CD14-positive monocyte (primary cell): Measurements from ENCODE around the gene ZBTB7A. TPM values are rescaled to one million over a fixed set of nuclear protein-coding genes. Genes with fewer than 3 reads are reported as not detected.
A peak's percentile ranks its signal among the peaks of the same experiment; 100 is the strongest.

ENCODE experiments used
- DNase-seq, 3 donors: peaks; one replicate each; pipeline ENCODE4 v3.0.0-alpha.2; 2011 to 2022
- H2AFZ ChIP-seq: 2 replicates; pipeline ENCODE4 v1.6.0; 2012; ENCODE audit warnings: mild to moderate bottlenecking, low read depth, low read length, inconsistent platforms; ENCODE audit not compliant: insufficient read depth, poor library complexity, severe bottlenecking
- H3K27ac ChIP-seq, 2 donors: 1 replicate in 1 of 2; 2 replicates in 1 of 2; pipeline ENCODE4 v1.5.1; 2012 to 2013; ENCODE audit warnings: low read length in 2 of 2, control low read depth in 1 of 2, inconsistent platforms in 1 of 2, low read depth in 1 of 2, mild to moderate bottlenecking in 1 of 2
- H3K27me3 ChIP-seq, 2 donors: one replicate each; pipeline versions ENCODE4 v1.6.0 to v1.6.1; 2011 to 2013; ENCODE audit warnings: low read length in 2 of 2; ENCODE audit not compliant: control insufficient read depth in 2 of 2, insufficient read depth in 2 of 2
- H3K36me3 ChIP-seq, 2 donors: replicated peaks in 1 of 2; 1 replicate in 1 of 2; 2 replicates in 1 of 2; pipeline versions ENCODE4 v1.5.1 to v1.6.1; 2012 to 2013; ENCODE audit warnings: low read length in 2 of 2, control low read depth in 1 of 2, inconsistent platforms in 1 of 2, mild to moderate bottlenecking in 1 of 2; ENCODE audit not compliant: insufficient read depth in 2 of 2, control insufficient read depth in 1 of 2
- H3K4me1 ChIP-seq, 2 donors: 1 replicate in 1 of 2; 2 replicates in 1 of 2; pipeline versions ENCODE4 v1.5.1 to v1.6.1; 2012 to 2013; ENCODE audit warnings: low read length in 2 of 2, control low read depth in 1 of 2, inconsistent platforms in 1 of 2, mild to moderate bottlenecking in 1 of 2, moderate library complexity in 1 of 2; ENCODE audit not compliant: insufficient read depth in 2 of 2, control insufficient read depth in 1 of 2
- H3K4me2 ChIP-seq: replicated peaks from 2 replicates; pipeline ENCODE3; 2012; ENCODE audit warnings: low read length, moderate library complexity, mild to moderate bottlenecking; ENCODE audit not compliant: poor library complexity, severe bottlenecking; ENCODE audit errors: extremely low read depth
- H3K4me3 ChIP-seq, 3 experiments: fragments of 200-600 bp in 1 of 3; sonication (generic) in 1 of 3; replicated peaks in 1 of 3; 1 replicate in 2 of 3; 2 replicates in 1 of 3; pipeline ENCODE4 v1.5.1; 2011 to 2013; ENCODE audit warnings: low read length in 3 of 3, mild to moderate bottlenecking in 3 of 3, control low read depth in 2 of 3, low read depth in 2 of 3, inconsistent platforms in 1 of 3, moderate library complexity in 1 of 3
- H3K79me2 ChIP-seq: 2 replicates; pipeline ENCODE4 v1.6.0; 2012; ENCODE audit warnings: mild to moderate bottlenecking, control low read depth, inconsistent platforms, low read length, moderate library complexity; ENCODE audit not compliant: insufficient read depth
- H3K9ac ChIP-seq: 2 replicates; pipeline ENCODE4 v1.6.0; 2017; ENCODE audit warnings: low read length, mild to moderate bottlenecking; ENCODE audit not compliant: insufficient read depth, poor library complexity, severe bottlenecking
- H3K9me3 ChIP-seq, 2 donors: replicated peaks in 1 of 2; 1 replicate in 1 of 2; 2 replicates in 1 of 2; pipeline versions ENCODE4 v1.5.1 to v1.6.1; 2012 to 2013; ENCODE audit warnings: low read length in 2 of 2, control low read depth in 1 of 2; ENCODE audit not compliant: control insufficient read depth in 1 of 2, insufficient read depth in 1 of 2
- H4K20me1 ChIP-seq: 2 replicates; pipeline ENCODE4 v1.6.0; 2012; ENCODE audit warnings: mild to moderate bottlenecking, low read length, control low read depth, moderate library complexity; ENCODE audit not compliant: insufficient read depth
- H3K27ac Mint-ChIP-seq, 7 donors: one replicate each; pipeline ENCODE4 v1.8.0; 2020; ENCODE audit warnings: mild to moderate bottlenecking in 7 of 7, mixed read lengths in 7 of 7, moderate library complexity in 6 of 7, inconsistent platforms in 2 of 7
- H3K27me3 Mint-ChIP-seq, 3 donors: one replicate each; pipeline ENCODE4 v1.8.0; 2021 to 2022; ENCODE audit warnings: low read depth in 3 of 3, mild to moderate bottlenecking in 3 of 3, mixed read lengths in 3 of 3, moderate library complexity in 3 of 3, inconsistent platforms in 1 of 3
- H3K36me3 Mint-ChIP-seq, 2 donors: one replicate each; pipeline ENCODE4 v1.8.0; 2020; ENCODE audit warnings: mixed read lengths in 2 of 2, inconsistent platforms in 1 of 2, mild to moderate bottlenecking in 1 of 2
- H3K4me1 Mint-ChIP-seq: one replicate; pipeline ENCODE4 v1.8.0; 2020; ENCODE audit warnings: mild to moderate bottlenecking, mixed read lengths
- H3K4me3 Mint-ChIP-seq, 2 donors: one replicate each; pipeline ENCODE4 v1.8.0; 2020; ENCODE audit warnings: mild to moderate bottlenecking in 2 of 2, mixed read lengths in 2 of 2, moderate library complexity in 1 of 2
- H3K9me3 Mint-ChIP-seq, 7 donors: one replicate each; pipeline ENCODE4 v1.8.0; 2020 to 2022; ENCODE audit warnings: mixed read lengths in 7 of 7, mild to moderate bottlenecking in 6 of 7, moderate library complexity in 6 of 7, inconsistent platforms in 2 of 7
- CTCF ChIP-seq: fragments of 200-600 bp; IDR thresholded peaks from one replicate; pipeline ENCODE4 v1.8.0; 2022; ENCODE audit warnings: antibody characterized with exemption, mild to moderate bottlenecking
- WGBS: methylation state at CpG from one replicate; pipeline ENCODE4 v1.1.5; 2013; ENCODE audit warnings: missing lambda C conversion rate; ENCODE audit not compliant: insufficient coverage; 5-methylcytosine and 5-hydroxymethylcytosine counted together
- intact Hi-C, 2 donors: fragments of 100-400 bp; cut with micrococcal nuclease; formaldehyde crosslinking; loops; one replicate each; pipeline versions ENCODE4 v1.15.0 to v1.15.1; 2023
- polyA plus RNA-seq, 3 donors: library from polyadenylated mRNA; depleted of rRNA in 1 of 3; unstranded in 2 of 3; stranded (reverse) in 1 of 3; fragments of 300-500 nt in 2 of 3; fragments of >200 nt in 1 of 3; fragmentation: Illumina TruSeq in 2 of 3; gene quantifications; 1 replicate in 2 of 3; 2 replicates in 1 of 3; pipeline ENCODE4 v1.2.3, GENCODE V29; 2012 to 2021

ZBTB7A gene
- polyA plus RNA-seq, 3 donors = 18.0 to 31.5 (median 20.2) TPM

DNA sequence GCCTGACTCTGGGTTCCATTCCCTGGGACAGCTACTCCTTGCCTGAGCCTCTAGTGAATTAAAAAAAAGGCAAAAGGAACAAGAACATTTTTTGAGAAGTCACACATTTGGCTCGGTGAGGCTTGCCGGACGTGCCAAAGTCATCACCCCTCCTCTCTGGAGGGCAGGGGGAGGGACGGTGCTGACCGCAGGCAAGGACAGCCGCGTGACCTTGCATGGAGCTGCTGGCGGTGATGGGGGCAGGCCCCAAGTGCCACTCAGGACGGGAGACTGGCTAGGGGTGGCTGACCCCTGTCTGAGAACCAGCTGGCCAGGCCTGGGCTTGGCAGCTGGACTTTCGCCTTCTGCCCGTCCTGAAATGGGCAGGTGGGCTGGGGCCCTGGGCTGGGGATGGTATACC is 30.8 kb upstream of the ZBTB7A start:
- Histone ChIP-seq H2AFZ (no peak overlapping the region), H4K20me1 (peaks cover 3% of the 10 kb centered on the region), H3K27me3 (no peaks in the 10 kb centered on the region), H3K36me3 (peaks cover 68 to 87% of the 10 kb centered on the region in 2 donors), H3K27ac (no peak overlapping the region), H3K79me2 (no peaks in the 10 kb centered on the region), H3K9me3 (no peaks in the 10 kb centered on the region), H3K4me1 (no peaks in the 10 kb centered on the region), H3K4me3 (no peak overlapping the region), H3K4me2 (no peak overlapping the region), H3K9ac (no peak overlapping the region)
- Mint-ChIP-seq H3K4me1 (no peaks in the 10 kb centered on the region), H3K9me3 (no peaks in the 10 kb centered on the region), H3K27ac (peak overlapping the region in 2 of 7 donors; percentile 15 to 31), H3K4me3 (no peak overlapping the region), H3K36me3 (peaks cover 54 to 84% of the 10 kb centered on the region in 2 donors), H3K27me3 (no peaks in the 10 kb centered on the region)
- TF ChIP-seq CTCF = no peak
- DNase-seq = no peak
- intact Hi-C loops = no loop called here
- 98% methylated on average over 5 of the region's 11 CpGs for WGBS

- 94% methylated on average over 24 of the region's 31 CpGs for WGBS
- Histone ChIP-seq H3K27ac (no peak overlapping the region), H3K4me1 (no peaks in the 10 kb centered on the region), H3K4me3 (no peak overlapping the region), H3K9ac (no peak overlapping the region), H2AFZ (no peak overlapping the region), H3K9me3 (no peaks in the 10 kb centered on the region), H3K27me3 (no peaks in the 10 kb centered on the region), H3K4me2 (no peak overlapping the region), H4K20me1 (no peaks in the 10 kb centered on the region), H3K36me3 (peaks cover 56 to 83% of the 10 kb centered on the region in 2 donors), H3K79me2 (no peaks in the 10 kb centered on the region)
- H3K9me3 Mint-ChIP-seq = no peaks in the 10 kb centered on the region
- H3K4me3 Mint-ChIP-seq = no peak overlapping the region
- no peaks in the 10 kb centered on the region for H3K27me3 Mint-ChIP-seq
- no peaks in the 10 kb centered on the region for H3K4me1 Mint-ChIP-seq
- peaks cover 47 to 73% of the 10 kb centered on the region in 2 donors for H3K36me3 Mint-ChIP-seq
- H3K27ac Mint-ChIP-seq = peak overlapping the region in 1 of 7 donors; percentile 50
- intact Hi-C loops = no loop called here
- TF ChIP-seq CTCF = no peak
- no peak for DNase-seq
These were observed 29.6 kb upstream of the ZBTB7A start for GRCh38 chr19:4096049-4096892.
